ENCODE results near the gene CYB561A3. TPM values are rescaled to one million over a fixed set of nuclear protein-coding genes. Genes with fewer than 3 reads are reported as not detected.

CYB561A3 gene
- total RNA-seq, 4 donors from 2014 or later: 39.3 to 62.8 (median 49.7) TPM

- no peak overlapping the region for H3K4me3 ChIP-seq (replicated peaks in 1 of 3)
- 94 to 95% methylated on average over 4 of the region's 4 CpGs for WGBS, 2 donors
- no peak for TF ChIP-seq CTCF (IDR thresholded peaks at IDR 0.05)
- no peak for TF ChIP-seq POLR2A (IDR thresholded peaks at IDR 0.05)
- DNase-seq: no peak
- no peaks in the 10 kb centered on the region for H3K9me3 ChIP-seq
- H3K36me3 ChIP-seq: peaks cover 7 to 38% of the 10 kb centered on the region in 2 donors
- intact Hi-C loops (cut with DNase I): loop anchor here (10.0 kb wide), 1 partner anchor 75 kb away; no protein-coding TSS in a partner anchor
- peaks cover 18 to 26% of the 10 kb centered on the region in 2 donors for H3K4me1 ChIP-seq
- no peak overlapping the region for H3K27ac ChIP-seq
- no peaks in the 10 kb centered on the region for H3K27me3 ChIP-seq
These were observed 31.8 kb downstream of the CYB561A3 start for GRCh38 chr11:61329871-61330270.

GRCh38 chr11:61328351-61328750, 33.3 kb downstream of the CYB561A3 start:
- TF ChIP-seq POLR2A (IDR thresholded peaks at IDR 0.05): no peak
- TF ChIP-seq CTCF (IDR thresholded peaks at IDR 0.05): no peak
- Histone ChIP-seq H3K9me3 (no peaks in the 10 kb centered on the region), H3K27ac (no peak overlapping the region), H3K4me1 (peaks cover 12 to 21% of the 10 kb centered on the region in 2 donors), H3K36me3 (peaks cover 15 to 50% of the 10 kb centered on the region in 2 donors), H3K27me3 (no peaks in the 10 kb centered on the region), H3K4me3 (replicated peaks in 1 of 3) (no peak overlapping the region)
- intact Hi-C loops (cut with DNase I): no loop called here
- WGBS, 2 donors: 92 to 96% methylated on average over 9 of the region's 9 CpGs
- no peak for DNase-seq

DNA sequence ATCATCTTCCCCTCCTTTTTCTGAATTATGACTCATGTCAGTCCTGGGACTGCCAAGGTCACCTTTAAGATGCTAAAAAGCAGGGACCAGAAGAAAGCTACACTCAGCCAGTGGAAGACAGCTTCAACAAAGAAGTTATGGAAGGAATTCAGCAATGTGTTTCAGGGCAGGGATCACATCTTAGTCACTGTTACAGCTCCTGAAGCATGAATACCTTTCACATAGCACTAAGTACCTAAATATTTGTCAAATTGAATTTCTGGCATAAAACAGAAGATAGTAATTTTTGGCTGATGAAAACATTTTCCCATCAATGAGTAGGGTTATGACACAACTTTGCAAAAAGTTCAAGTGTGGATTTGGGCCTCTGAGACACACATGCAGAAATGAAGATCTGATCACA, 34.0 kb downstream of the CYB561A3 start:
- no peaks in the 10 kb centered on the region for H3K27me3 ChIP-seq
- no peak overlapping the region for H3K27ac ChIP-seq
- TF ChIP-seq POLR2A (IDR thresholded peaks at IDR 0.05) (no peak), CTCF (IDR thresholded peaks at IDR 0.05) (no peak)
- H3K9me3 ChIP-seq: no peaks in the 10 kb centered on the region
- H3K4me3 ChIP-seq (replicated peaks in 1 of 3): no peak overlapping the region
- H3K4me1 ChIP-seq: peaks cover 12 to 21% of the 10 kb centered on the region in 2 donors
- intact Hi-C loops (cut with DNase I): no loop called here
- no peak for DNase-seq
- H3K36me3 ChIP-seq: peaks cover 22 to 57% of the 10 kb centered on the region in 2 donors

DNA sequence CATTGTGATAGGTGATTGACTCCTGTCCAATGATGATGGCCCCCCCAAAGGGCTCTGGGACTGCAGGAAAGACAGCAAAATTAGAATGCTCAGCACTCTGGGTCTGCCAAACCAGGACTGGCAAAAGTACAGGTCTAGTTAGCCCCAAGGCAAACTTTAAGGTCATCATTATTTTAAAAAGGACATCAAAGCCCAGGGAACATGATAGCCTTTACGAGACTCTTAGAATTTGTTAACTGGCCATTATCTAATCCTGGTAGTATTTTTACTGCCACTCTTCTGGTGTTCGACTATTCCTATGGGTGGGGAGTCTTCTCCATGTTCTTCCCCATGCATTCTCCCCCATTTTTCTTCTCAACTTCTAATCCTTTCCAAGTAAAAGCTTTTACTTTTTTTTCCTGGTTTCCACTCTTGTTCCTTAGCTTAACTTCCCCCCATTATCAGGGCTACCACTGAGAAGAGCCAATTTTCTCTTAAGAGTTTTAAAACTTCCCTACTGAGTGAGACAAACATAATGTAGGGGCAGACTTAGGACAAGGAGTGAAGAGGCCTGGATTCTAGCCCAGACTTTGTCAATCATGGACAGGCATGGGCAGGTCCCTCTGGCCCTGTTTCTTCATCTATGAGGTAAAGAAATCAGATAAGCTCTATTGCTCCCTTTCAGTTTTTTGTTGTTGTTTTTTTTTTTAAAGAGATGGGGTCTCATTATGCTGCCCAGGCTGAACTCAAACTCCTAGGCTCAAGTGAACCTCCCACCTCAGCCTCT, 35.9 kb downstream of the CYB561A3 start:
- H3K27ac ChIP-seq: no peak overlapping the region
- H3K9me3 ChIP-seq: no peaks in the 10 kb centered on the region
- DNase-seq: peak; percentile 58 to 65
- peaks cover 0 to 8% of the 10 kb centered on the region in 2 donors for H3K4me1 ChIP-seq
- no peaks in the 10 kb centered on the region for H3K27me3 ChIP-seq
- WGBS, 2 donors: 80 to 94% methylated on average over 2 of the region's 2 CpGs
- intact Hi-C loops (cut with DNase I): no loop called here
- TF ChIP-seq CTCF (IDR thresholded peaks at IDR 0.05) (no peak), POLR2A (IDR thresholded peaks at IDR 0.05) (no peak)
- peaks cover 40 to 75% of the 10 kb centered on the region in 2 donors for H3K36me3 ChIP-seq
- no peak overlapping the region for H3K4me3 ChIP-seq (replicated peaks in 1 of 3)

GRCh38 chr11:61315260-61315659, 46.4 kb downstream of the CYB561A3 start:
- H3K4me3 ChIP-seq (replicated peaks in 1 of 3): no peak overlapping the region
- H3K4me1 ChIP-seq: no peaks in the 10 kb centered on the region
- DNase-seq: no peak
- H3K9me3 ChIP-seq: no peaks in the 10 kb centered on the region
- H3K27ac ChIP-seq: no peak overlapping the region
- WGBS, 2 donors: 90 to 93% methylated on average over 2 of the region's 2 CpGs
- H3K36me3 ChIP-seq: peaks cover 76 to 80% of the 10 kb centered on the region in 2 donors
- TF ChIP-seq CTCF (IDR thresholded peaks at IDR 0.05): no peak
- no peak for TF ChIP-seq POLR2A (IDR thresholded peaks at IDR 0.05)
- no peaks in the 10 kb centered on the region for H3K27me3 ChIP-seq
- intact Hi-C loops (cut with DNase I): no loop called here
